ENCODE measurements around the gene LMO2.

Gene LMO2

DNA sequence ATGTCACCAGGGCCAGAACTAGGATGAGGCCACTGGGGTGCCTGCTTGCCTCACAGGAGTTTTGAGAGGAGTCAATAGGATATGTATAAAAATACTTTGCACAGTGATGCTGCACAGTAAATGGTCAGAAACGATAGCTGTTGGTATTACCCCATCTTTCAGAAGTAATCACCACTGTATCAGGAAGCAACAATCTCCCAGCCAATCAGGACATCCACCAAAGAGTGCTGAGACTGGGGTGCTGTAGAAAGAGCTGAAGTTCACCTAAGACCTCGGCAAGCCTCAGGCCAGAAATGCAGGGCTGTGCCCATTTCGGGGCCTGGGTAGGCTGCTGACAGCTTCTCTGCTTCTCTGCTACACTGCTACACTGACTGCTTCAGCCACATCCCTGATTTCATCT is 17.4 kb downstream of the LMO2 start:
- no peak overlapping the region for H3K4me3 ChIP-seq (ENCODE audit: control insufficient read depth, low read depth, low read length)
- no peak for DNase-seq (ENCODE audit: low read depth)
- TF ChIP-seq, protein P1, sequence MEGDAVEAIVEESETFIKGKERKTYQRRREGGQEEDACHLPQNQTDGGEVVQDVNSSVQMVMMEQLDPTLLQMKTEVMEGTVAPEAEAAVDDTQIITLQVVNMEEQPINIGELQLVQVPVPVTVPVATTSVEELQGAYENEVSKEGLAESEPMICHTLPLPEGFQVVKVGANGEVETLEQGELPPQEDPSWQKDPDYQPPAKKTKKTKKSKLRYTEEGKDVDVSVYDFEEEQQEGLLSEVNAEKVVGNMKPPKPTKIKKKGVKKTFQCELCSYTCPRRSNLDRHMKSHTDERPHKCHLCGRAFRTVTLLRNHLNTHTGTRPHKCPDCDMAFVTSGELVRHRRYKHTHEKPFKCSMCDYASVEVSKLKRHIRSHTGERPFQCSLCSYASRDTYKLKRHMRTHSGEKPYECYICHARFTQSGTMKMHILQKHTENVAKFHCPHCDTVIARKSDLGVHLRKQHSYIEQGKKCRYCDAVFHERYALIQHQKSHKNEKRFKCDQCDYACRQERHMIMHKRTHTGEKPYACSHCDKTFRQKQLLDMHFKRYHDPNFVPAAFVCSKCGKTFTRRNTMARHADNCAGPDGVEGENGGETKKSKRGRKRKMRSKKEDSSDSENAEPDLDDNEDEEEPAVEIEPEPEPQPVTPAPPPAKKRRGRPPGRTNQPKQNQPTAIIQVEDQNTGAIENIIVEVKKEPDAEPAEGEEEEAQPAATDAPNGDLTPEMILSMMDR (conservative IDR thresholded peaks at IDR 0.05; ENCODE audit: control insufficient read depth, insufficient read depth, low read depth, low read length): no peak

- DNase-seq (ENCODE audit: low read depth): peak; percentile 2
- H3K4me3 ChIP-seq (ENCODE audit: control insufficient read depth, low read depth, low read length): peak overlapping the region; percentile 42
- TF ChIP-seq, protein P1 (conservative IDR thresholded peaks at IDR 0.05; ENCODE audit: control insufficient read depth, insufficient read depth, low read depth, low read length): no peak
Observed at GRCh38 chr11:33869481-33870422, 22.1 kb downstream of the LMO2 start.

- TF ChIP-seq, protein P1 (conservative IDR thresholded peaks at IDR 0.05; ENCODE audit: control insufficient read depth, insufficient read depth, low read depth, low read length): no peak
- no peak for DNase-seq (ENCODE audit: low read depth)
- no peak overlapping the region for H3K4me3 ChIP-seq (ENCODE audit: control insufficient read depth, low read depth, low read length)
Observed at GRCh38 chr11:33868647-33869461, 23.0 kb downstream of the LMO2 start.

DNA sequence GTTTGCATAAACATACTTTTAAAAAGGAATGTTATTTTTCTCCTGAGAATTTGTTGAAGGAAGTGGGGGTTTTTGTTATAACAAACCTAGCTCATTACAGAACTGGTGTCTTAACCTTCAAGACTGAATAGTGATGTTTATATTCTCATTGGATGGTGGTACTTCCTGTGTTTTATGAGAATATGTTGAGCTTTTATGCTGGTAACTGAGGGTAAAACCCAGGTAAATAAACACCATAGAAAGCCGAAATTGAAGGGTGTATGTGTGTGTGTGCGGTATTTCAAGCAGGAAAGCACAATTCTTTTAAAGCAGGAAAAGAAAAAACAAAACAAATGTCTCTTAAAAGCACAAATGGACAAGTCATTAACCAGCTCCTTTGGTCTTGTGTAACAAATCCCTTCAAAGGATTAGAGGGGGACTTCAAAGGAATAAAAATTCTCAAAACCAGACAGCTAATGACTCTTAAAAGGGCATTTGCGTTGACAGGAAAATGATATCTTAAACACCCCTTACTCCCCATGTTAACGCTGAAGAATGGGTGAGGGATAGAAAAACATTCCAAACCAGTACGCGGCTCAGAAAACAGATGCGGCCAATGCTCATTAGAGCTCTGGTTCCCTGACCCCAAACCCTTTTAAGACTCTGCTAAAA is 23.8 kb downstream of the LMO2 start:
- DNase-seq (ENCODE audit: low read depth): no peak
- H3K4me3 ChIP-seq (ENCODE audit: control insufficient read depth, low read depth, low read length): no peak overlapping the region
- TF ChIP-seq, protein P1 (conservative IDR thresholded peaks at IDR 0.05; ENCODE audit: control insufficient read depth, insufficient read depth, low read depth, low read length): no peak

- TF ChIP-seq, protein P1 (conservative IDR thresholded peaks at IDR 0.05; ENCODE audit: control insufficient read depth, insufficient read depth, low read depth, low read length): no peak
- no peak overlapping the region for H3K4me3 ChIP-seq (ENCODE audit: control insufficient read depth, low read depth, low read length)
- DNase-seq (ENCODE audit: low read depth): no peak
Observed at GRCh38 chr11:33867561-33867960, 24.3 kb downstream of the LMO2 start.

DNA sequence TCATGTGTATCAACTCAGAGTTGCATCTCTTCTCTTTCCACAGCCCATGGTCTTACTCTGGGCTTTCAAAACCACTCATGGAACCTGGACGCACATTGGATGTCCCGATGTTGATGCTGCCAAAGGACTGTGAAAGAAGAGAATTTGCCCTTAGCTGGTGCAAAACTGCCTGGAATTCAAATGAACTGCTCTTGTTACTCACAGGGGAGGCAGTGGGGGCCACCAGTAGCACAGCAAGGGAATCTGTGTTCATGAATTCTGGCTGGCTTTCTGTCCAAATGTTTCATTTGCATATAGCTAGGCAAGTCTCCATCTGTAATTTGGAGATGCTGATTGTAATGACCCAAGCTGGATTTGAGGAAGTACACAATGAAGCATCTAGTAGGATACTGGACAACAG is 24.9 kb downstream of the LMO2 start:
- H3K4me3 ChIP-seq (ENCODE audit: control insufficient read depth, low read depth, low read length): no peak overlapping the region
- no peak for DNase-seq (ENCODE audit: low read depth)
- TF ChIP-seq, protein P1 (conservative IDR thresholded peaks at IDR 0.05; ENCODE audit: control insufficient read depth, insufficient read depth, low read depth, low read length): no peak

Measured in fibroblast of mammary gland (primary cell).